ENCODE measurements around the gene CLSTN3. TPM values are rescaled to one million over a fixed set of nuclear protein-coding genes. Genes with fewer than 3 reads are reported as not detected.

CLSTN3 gene
- total RNA-seq (2014; rRNA removed; shearing (Covaris generic)) (27.9 and 46.9 TPM in 2 replicates), polyA plus RNA-seq (2016; fragmentation: Nextera tagmentation; extraction: Ambion mirVana) (5.0 and 5.8 TPM in 2 replicates)
- long read RNA-seq, partial matches to known transcripts = 1 of 1 reads
- long read RNA-seq, other reads (novel, unspliced or antisense) = 0 of 1 reads

- peaks cover 28% of the 10 kb centered on the region for H3K4me1 Mint-ChIP-seq
- Histone ChIP-seq H3K4me1 (ENCODE audit: insufficient read depth) (peaks cover 16% of the 10 kb centered on the region), H3K4me2 (peak within 1 kb of the TSS; percentile 100), H3K27me3 (ENCODE audit: insufficient read depth) (no peaks in the 10 kb centered on the region), H3K36me3 (ENCODE audit: insufficient read depth) (no peaks in the 10 kb centered on the region), H2AFZ (peak within 1 kb of the TSS; percentile 99), H3K4me3 (peak within 1 kb of the TSS; percentile 97), H4K20me1 (replicated peaks; ENCODE audit: insufficient read depth) (no peaks in the 10 kb centered on the region; the same call in 1 of the 2 replicates), H3K9me2 (ENCODE audit: insufficient read depth) (0 out of 2 replicates have a peak, but pooled peaks cover 5% of the 10 kb centered on the region), H3K27ac (ENCODE audit: low read depth) (peak within 1 kb of the TSS; percentile 55; the same call in 1 of the 2 replicates), H3F3A (replicated peaks; ENCODE audit: low read depth) (0 out of 2 replicates have a peak, but pooled peaks cover 4% of the 10 kb centered on the region), H3K79me2 (replicated peaks; ENCODE audit: insufficient read depth) (no peaks in the 10 kb centered on the region)
- H3K36me3 Mint-ChIP-seq (ENCODE audit: low read depth) = peaks cover 5% of the 10 kb centered on the region
- H3K4me3 Mint-ChIP-seq = peak within 1 kb of the TSS; percentile 88
- no peaks in the 10 kb centered on the region; the same call in 2 of the 3 replicates for H3K9me3 Mint-ChIP-seq
- ATAC-seq (peak; percentile 76), DNase-seq (ENCODE audit: low spot score) (peak; percentile 93)
- peaks cover 17% of the 10 kb centered on the region for H3K27me3 Mint-ChIP-seq (ENCODE audit: insufficient read depth, low read depth, poor library complexity)
- TF ChIP-seq CREB1 (CRISPR knock-in tag; IDR thresholded peaks at IDR 0.05; ENCODE audit: low read depth) (peak; percentile 95), NANOG (IDR thresholded peaks at IDR 0.05; ENCODE audit: borderline replicate concordance) (no peak), POLR2AphosphoS5 (IDR thresholded peaks at IDR 0.05; ENCODE audit: low read depth) (peak; percentile 46; the same call in 1 of the 2 replicates)
- H3K27ac Mint-ChIP-seq = peak within 1 kb of the TSS; percentile 94
Observed at GRCh38 chr12:7129872-7130691, at the start of gene CLSTN3. CLSTN3 (plus strand) TSS chr12:7130371; CDS start chr12:7130649, 278 bp downstream.

- peaks cover 6% of the 10 kb centered on the region for H3K36me3 Mint-ChIP-seq (ENCODE audit: low read depth)
- ATAC-seq (no peak), DNase-seq (ENCODE audit: low spot score) (no peak)
- no peak overlapping the region for H3K4me2 ChIP-seq
- no peak overlapping the region for H3K4me3 ChIP-seq
- H4K20me1 ChIP-seq (replicated peaks; ENCODE audit: insufficient read depth) = no peaks in the 10 kb centered on the region
- H3K27ac Mint-ChIP-seq = no peak overlapping the region
- H3K27ac ChIP-seq (ENCODE audit: low read depth) = no peak overlapping the region
- no peaks in the 10 kb centered on the region for H3K27me3 ChIP-seq (ENCODE audit: insufficient read depth)
- H3K9me3 Mint-ChIP-seq = peaks cover 4% of the 10 kb centered on the region
- no peaks in the 10 kb centered on the region; the same call in 1 of the 2 replicates for H3K9me2 ChIP-seq (ENCODE audit: insufficient read depth)
- no peak overlapping the region for H3K4me3 Mint-ChIP-seq
- H2AFZ ChIP-seq = no peak overlapping the region
- no peaks in the 10 kb centered on the region for H3K4me1 ChIP-seq (ENCODE audit: insufficient read depth)
- H3K79me2 ChIP-seq (replicated peaks; ENCODE audit: insufficient read depth) = no peaks in the 10 kb centered on the region
- peaks cover 1% of the 10 kb centered on the region for H3K27me3 Mint-ChIP-seq (ENCODE audit: insufficient read depth, low read depth, poor library complexity)
- H3K4me1 Mint-ChIP-seq = no peaks in the 10 kb centered on the region
- no peaks in the 10 kb centered on the region for H3K36me3 ChIP-seq (ENCODE audit: insufficient read depth)
- no peaks in the 10 kb centered on the region for H3F3A ChIP-seq (replicated peaks; ENCODE audit: low read depth)
- TF ChIP-seq POLR2AphosphoS5 (IDR thresholded peaks at IDR 0.05; ENCODE audit: low read depth) = no peak
- TF ChIP-seq STAT1 (IDR thresholded peaks at IDR 0.05; ENCODE audit: unreplicated experiment) = no peak
- TF ChIP-seq REST (IDR thresholded peaks at IDR 0.05; ENCODE audit: unreplicated experiment) = no peak
- no peak for TF ChIP-seq EZH2 (IDR thresholded peaks at IDR 0.05; ENCODE audit: low read depth, unreplicated experiment)
- TF ChIP-seq ZNF462 (CRISPR knock-in tag; IDR thresholded peaks at IDR 0.05) = no peak
- TF ChIP-seq JUNB (IDR thresholded peaks at IDR 0.05; ENCODE audit: unreplicated experiment) = no peak
- no peak for TF ChIP-seq ZNF114 (CRISPR knock-in tag; IDR thresholded peaks at IDR 0.05)
- no peak for TF ChIP-seq EZH2phosphoT487 (IDR thresholded peaks at IDR 0.05; ENCODE audit: unreplicated experiment)
Observed at GRCh38 chr12:7081037-7081436, 49.1 kb upstream of the CLSTN3 start.
